Activated naive CD4-positive, alpha-beta T cell treated with anti-CD3 and anti-CD28 coated beads, Interleukin-2, amount 50 U/mL, for 72 hours (primary cell): ENCODE results near the gene ZNF784. TPM values are rescaled to one million over a fixed set of nuclear protein-coding genes. Genes with fewer than 3 reads are reported as not detected.

Experiments used
- ATAC-seq, 2 donors: fragments of 150-1000 bp; cut with Tn5 transposase; 2 replicates each; pipeline ENCODE4 v1.10.0; 2021; ENCODE audit warnings: mild to moderate bottlenecking in 2 of 2, moderate library complexity in 2 of 2
- DNase-seq, 2 donors: peaks; one replicate each; pipeline ENCODE4 v3.0.0; 2021 to 2022; ENCODE audit warnings: low spot score in 2 of 2
- H3K27ac Mint-ChIP-seq, 2 donors: one replicate each; pipeline ENCODE4 v1.8.0; 2022; ENCODE audit warnings: mild to moderate bottlenecking in 2 of 2, mixed read lengths in 2 of 2
- H3K36me3 Mint-ChIP-seq, 2 donors: one replicate each; pipeline ENCODE4 v1.8.0; 2022; ENCODE audit warnings: mixed read lengths in 2 of 2
- H3K9me3 Mint-ChIP-seq, 2 donors: one replicate each; pipeline ENCODE4 v1.8.0; 2022; ENCODE audit warnings: mixed read lengths in 2 of 2
- total RNA-seq, 2 donors: library from RNA; stranded (reverse); gene quantifications; one replicate each; pipeline ENCODE4 v1.2.3, GENCODE V29; 2022

The ZNF784 gene
- total RNA-seq, 2 donors from 2014 or later: 3.6 to 3.9 TPM

GRCh38 chr19:55618426-55618825, 5.9 kb downstream of the ZNF784 start:
- Mint-ChIP-seq H3K36me3 (peaks cover 0 to 7% of the 10 kb centered on the region in 2 donors), H3K27ac (no peak overlapping the region), H3K9me3 (no peaks in the 10 kb centered on the region)
- DNase-seq (no peak), ATAC-seq (no peak)

DNA sequence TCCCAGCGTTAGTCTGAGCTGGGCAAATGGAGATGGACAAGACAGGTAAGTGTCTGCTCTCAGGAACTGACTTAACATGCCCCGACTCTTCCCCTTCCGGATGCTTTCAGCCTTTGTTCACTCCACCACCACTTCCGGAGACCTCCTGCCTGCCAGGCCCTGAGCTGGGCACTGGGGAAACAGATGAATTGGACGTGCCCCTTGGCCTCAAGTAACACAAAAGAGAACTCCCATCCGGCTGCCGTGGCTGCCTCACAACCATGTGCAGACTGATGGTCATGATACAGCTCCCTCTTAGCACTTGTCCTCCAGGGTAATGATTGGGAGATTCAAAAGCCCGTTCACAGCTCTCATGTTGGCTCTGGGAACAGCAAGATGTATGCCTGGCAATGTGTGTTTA, 6.9 kb downstream of the ZNF784 start:
- no peak overlapping the region for H3K27ac Mint-ChIP-seq
- no peaks in the 10 kb centered on the region for H3K9me3 Mint-ChIP-seq
- H3K36me3 Mint-ChIP-seq: peaks cover 0 to 7% of the 10 kb centered on the region in 2 donors
- DNase-seq: no peak
- ATAC-seq: no peak

GRCh38 chr19:55616395-55616875, 7.9 kb downstream of the ZNF784 start:
- Mint-ChIP-seq H3K9me3 (no peaks in the 10 kb centered on the region), H3K36me3 (peaks cover 0 to 7% of the 10 kb centered on the region in 2 donors), H3K27ac (no peak overlapping the region)
- ATAC-seq (no peak), DNase-seq (no peak)

GRCh38 chr19:55615543-55616394, 8.6 kb downstream of the ZNF784 start:
- ATAC-seq: no peak
- H3K36me3 Mint-ChIP-seq: peaks cover 0 to 7% of the 10 kb centered on the region in 2 donors
- no peaks in the 10 kb centered on the region for H3K9me3 Mint-ChIP-seq
- H3K27ac Mint-ChIP-seq: no peak overlapping the region
- no peak for DNase-seq

GRCh38 chr19:55614711-55615542, 9.4 kb downstream of the ZNF784 start:
- DNase-seq: no peak
- H3K9me3 Mint-ChIP-seq: no peaks in the 10 kb centered on the region
- peaks cover 2 to 10% of the 10 kb centered on the region in 2 donors for H3K36me3 Mint-ChIP-seq
- ATAC-seq: no peak
- H3K27ac Mint-ChIP-seq: no peak overlapping the region

DNA sequence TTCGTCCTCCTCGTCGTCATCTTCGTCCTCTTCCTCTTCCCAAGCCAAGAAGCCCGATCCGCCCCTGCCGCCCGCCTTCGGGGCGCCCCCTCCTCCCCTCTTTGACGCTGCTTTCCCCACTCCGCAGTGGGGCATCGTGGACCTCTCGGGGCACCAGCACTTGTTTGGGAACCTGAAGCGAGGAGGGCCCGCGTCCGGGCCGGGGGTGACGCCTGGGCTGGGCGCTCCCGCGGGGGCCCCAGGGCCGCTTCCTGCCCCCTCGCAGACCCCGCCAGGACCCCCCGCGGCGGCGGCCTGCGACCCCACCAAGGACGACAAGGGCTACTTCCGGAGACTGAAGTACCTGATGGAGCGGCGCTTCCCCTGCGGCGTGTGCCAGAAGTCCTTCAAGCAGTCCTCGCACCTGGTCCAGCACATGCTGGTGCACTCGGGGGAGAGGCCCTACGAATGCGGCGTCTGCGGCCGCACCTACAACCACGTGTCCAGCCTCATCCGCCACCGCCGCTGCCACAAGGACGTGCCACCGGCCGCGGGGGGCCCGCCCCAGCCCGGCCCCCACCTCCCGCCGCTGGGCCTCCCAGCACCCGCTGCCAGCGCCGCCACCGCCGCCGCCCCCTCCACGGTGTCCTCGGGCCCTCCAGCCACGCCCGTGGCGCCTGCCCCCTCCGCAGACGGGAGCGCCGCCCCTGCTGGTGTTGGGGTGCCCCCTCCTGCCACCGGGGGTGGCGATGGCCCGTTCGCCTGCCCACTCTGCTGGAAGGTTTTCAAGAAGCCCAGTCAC, 10.2 kb downstream of the ZNF784 start:
- no peaks in the 10 kb centered on the region for H3K9me3 Mint-ChIP-seq
- no peak overlapping the region for H3K27ac Mint-ChIP-seq
- no peak for DNase-seq
- H3K36me3 Mint-ChIP-seq: peaks cover 4 to 13% of the 10 kb centered on the region in 2 donors
- ATAC-seq: no peak

- no peak for DNase-seq
- Mint-ChIP-seq H3K36me3 (peaks cover 4 to 13% of the 10 kb centered on the region in 2 donors), H3K27ac (no peak overlapping the region), H3K9me3 (no peaks in the 10 kb centered on the region)
- no peak for ATAC-seq
These were observed 11.0 kb downstream of the ZNF784 start for GRCh38 chr19:55613396-55613795.

DNA sequence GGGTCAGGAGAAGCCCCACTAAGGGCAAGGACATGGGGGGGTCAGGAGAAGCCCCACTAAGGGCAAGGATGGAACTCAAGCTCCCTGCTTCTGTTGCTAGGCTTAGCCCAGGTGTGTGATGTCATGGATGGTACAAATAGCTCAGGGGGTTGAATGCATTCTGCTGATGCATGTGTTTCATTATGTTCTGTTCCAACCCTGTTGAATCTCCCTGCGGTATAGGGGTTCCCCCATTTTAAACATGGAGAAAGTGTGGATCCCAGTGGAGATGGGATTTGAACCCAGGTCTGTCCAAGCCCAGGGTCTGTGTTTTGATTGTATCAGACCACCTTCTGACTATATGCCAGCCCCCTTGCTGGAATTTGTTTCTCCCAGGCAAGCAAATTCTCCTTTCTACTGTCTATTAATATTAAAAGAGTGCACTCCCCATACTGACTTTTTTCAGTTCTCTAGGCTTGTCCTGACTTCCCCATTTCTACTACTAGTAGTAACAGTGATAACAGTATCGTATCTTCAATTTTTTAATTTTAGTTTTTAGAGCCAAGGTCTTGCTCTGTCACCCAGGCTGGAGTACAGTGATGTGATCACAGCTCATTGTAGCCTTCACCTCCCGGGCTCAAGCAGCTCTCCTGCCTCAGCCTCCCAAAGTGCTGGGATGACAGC, 12.3 kb downstream of the ZNF784 start:
- DNase-seq: no peak
- Mint-ChIP-seq H3K27ac (peak overlapping the region in 1 of 2 donors; percentile 31), H3K9me3 (no peaks in the 10 kb centered on the region), H3K36me3 (peaks cover 4 to 6% of the 10 kb centered on the region in 2 donors)
- ATAC-seq: no peak

DNA sequence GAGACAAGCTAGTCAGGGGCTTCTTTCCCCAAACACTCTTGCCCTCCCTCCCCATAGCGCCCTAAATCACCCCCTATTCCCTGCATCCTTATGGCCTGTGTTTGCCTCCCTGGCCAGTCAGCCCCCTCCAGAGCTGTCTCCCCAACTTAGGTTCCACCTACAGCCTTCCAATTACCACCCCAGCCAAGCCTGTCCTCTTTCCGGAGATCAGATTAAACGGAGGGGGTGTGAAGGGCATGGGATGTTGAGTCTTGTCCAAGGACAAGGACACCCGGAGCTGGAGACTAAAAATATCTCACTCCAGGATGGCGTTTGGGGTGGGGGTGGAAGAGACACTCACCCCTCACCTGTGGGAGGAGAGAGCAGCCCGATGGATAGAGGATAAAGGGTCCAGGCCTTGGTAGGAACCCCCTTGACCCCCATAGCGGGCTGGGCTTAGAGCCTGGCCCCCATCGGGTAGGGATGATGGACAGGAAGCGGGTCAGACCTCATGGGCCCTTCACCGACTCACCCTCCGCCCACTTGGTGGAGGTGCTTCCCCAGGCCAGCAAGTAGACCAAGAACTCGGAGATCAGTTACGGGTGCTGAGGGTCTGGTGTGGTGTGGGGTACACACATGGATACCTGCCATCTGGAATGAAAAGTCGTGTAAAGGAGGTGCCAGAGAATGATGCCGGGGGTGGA, 12.9 kb downstream of the ZNF784 start:
- Mint-ChIP-seq H3K9me3 (no peaks in the 10 kb centered on the region), H3K36me3 (peaks cover 8 to 12% of the 10 kb centered on the region in 2 donors), H3K27ac (peak overlapping the region in 1 of 2 donors; percentile 31)
- no peak for DNase-seq
- ATAC-seq: no peak

DNA sequence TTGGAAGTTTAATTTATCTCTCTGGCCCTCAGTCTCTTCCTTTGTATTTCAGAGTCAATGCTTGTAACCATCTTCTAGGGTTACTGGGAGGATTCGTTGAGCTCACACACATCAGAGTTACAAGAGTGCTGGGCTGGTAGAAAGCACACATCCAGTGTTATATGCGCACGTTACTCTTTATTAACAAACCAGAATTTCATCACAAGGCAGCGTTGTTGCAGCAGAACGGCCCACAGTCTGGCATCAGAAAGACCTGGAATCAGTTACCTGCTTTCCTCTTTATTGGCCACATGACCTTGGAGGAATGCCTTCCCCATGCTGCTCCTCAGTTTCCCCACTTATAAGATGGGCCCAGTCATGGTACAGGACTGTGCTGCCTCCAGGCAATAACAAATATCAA, 15.0 kb downstream of the ZNF784 start:
- H3K36me3 Mint-ChIP-seq: peaks cover 15 to 19% of the 10 kb centered on the region in 2 donors
- no peak for ATAC-seq
- no peak overlapping the region for H3K27ac Mint-ChIP-seq
- H3K9me3 Mint-ChIP-seq: no peaks in the 10 kb centered on the region
- no peak for DNase-seq

DNA sequence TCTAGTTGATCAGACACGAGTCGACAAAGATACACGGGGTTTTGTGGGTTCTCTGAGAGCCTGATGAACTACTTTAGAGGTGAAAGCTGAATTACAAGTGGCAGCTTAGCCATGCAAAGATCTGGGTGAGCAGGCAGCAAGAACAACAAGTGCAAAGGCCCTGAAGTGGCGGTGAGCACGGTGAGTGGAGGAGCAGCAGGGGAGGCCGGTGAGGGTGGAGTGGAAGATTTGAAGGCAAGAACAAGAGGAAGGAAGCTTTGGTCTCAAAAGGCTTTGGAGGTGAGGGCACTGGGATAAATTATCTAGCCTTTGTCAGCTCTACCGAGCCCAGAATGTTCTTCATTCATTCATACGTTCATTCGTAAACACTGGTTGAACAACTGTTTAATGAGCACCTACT, 17.5 kb downstream of the ZNF784 start:
- ATAC-seq (no peak), DNase-seq (no peak)
- peak overlapping the region; percentile 90 to 96 for H3K27ac Mint-ChIP-seq
- H3K36me3 Mint-ChIP-seq: peaks cover 15 to 27% of the 10 kb centered on the region in 2 donors
- H3K9me3 Mint-ChIP-seq: no peaks in the 10 kb centered on the region

- Mint-ChIP-seq H3K36me3 (peaks cover 16 to 27% of the 10 kb centered on the region in 2 donors), H3K9me3 (no peaks in the 10 kb centered on the region), H3K27ac (peak overlapping the region; percentile 90 to 96)
- DNase-seq (no peak), ATAC-seq (no peak)
These were observed 17.9 kb downstream of the ZNF784 start for GRCh38 chr19:55606471-55606787.

- peaks cover 22 to 27% of the 10 kb centered on the region in 2 donors for H3K36me3 Mint-ChIP-seq
- H3K9me3 Mint-ChIP-seq: no peaks in the 10 kb centered on the region
- H3K27ac Mint-ChIP-seq: peak within 1 kb of the TSS; percentile 90 to 96
- peak; percentile 29 to 57 for ATAC-seq
- peak; percentile 57 to 76 for DNase-seq
These were observed 18.5 kb downstream of the ZNF784 start, which contains the start of gene ZNF865 for GRCh38 chr19:55605637-55606470. Gene ZNF865 (plus strand): TSS chr19:55605647. CDS start chr19:55613619, 7,972 bp downstream.

- Mint-ChIP-seq H3K9me3 (no peaks in the 10 kb centered on the region), H3K36me3 (peaks cover 23 to 27% of the 10 kb centered on the region in 2 donors), H3K27ac (peak overlapping the region; percentile 90 to 94)
- DNase-seq: peak; percentile 98 to 99
- peak; percentile 79 to 88 for ATAC-seq
These were observed 19.1 kb downstream of the ZNF784 start for GRCh38 chr19:55605207-55605636.
